Measurements from ENCODE around the gene CAPN10. TPM values are rescaled to one million over a fixed set of nuclear protein-coding genes. Genes with fewer than 3 reads are reported as not detected.

The CAPN10 gene
- total RNA-seq, 1 donor from 2014 or later, result 14.2 TPM

- no peaks in the 10 kb centered on the region for H3K9me3 ChIP-seq
- no peaks in the 10 kb centered on the region for H3K27me3 ChIP-seq
- no peaks in the 10 kb centered on the region for H3K36me3 ChIP-seq
- TF ChIP-seq CTCF (IDR thresholded peaks at IDR 0.05), result no peak
- TF ChIP-seq POLR2A (IDR thresholded peaks at IDR 0.05), result no peak
- no peak for TF ChIP-seq POLR2AphosphoS5 (IDR thresholded peaks at IDR 0.05; ENCODE audit: insufficient read depth in 1 of 2, low read depth in 1 of 2)
- no peak overlapping the region for H3K27ac ChIP-seq
- H3K4me3 ChIP-seq, result no peak overlapping the region
- no peaks in the 10 kb centered on the region for H3K4me1 ChIP-seq
- intact Hi-C loops (cut with DNase I), result no loop called here
- DNase-seq (ENCODE audit: extremely low spot score in 2 of 2), result no peak
Observed at GRCh38 chr2:240637901-240638345, 51.4 kb downstream of the CAPN10 start.

GRCh38 chr2:240638512-240639160, 52.1 kb downstream of the CAPN10 start:
- no peaks in the 10 kb centered on the region for H3K9me3 ChIP-seq
- no peak overlapping the region for H3K4me3 ChIP-seq
- no peaks in the 10 kb centered on the region for H3K36me3 ChIP-seq
- H3K27ac ChIP-seq, result no peak overlapping the region
- no peaks in the 10 kb centered on the region for H3K4me1 ChIP-seq
- DNase-seq (ENCODE audit: extremely low spot score in 2 of 2), result no peak
- intact Hi-C loops (cut with DNase I), result no loop called here
- no peaks in the 10 kb centered on the region for H3K27me3 ChIP-seq
- TF ChIP-seq CTCF (IDR thresholded peaks at IDR 0.05) (no peak), POLR2AphosphoS5 (IDR thresholded peaks at IDR 0.05; ENCODE audit: insufficient read depth in 1 of 2, low read depth in 1 of 2) (no peak), POLR2A (IDR thresholded peaks at IDR 0.05) (no peak)

- Histone ChIP-seq H3K4me1 (no peaks in the 10 kb centered on the region), H3K4me3 (no peak overlapping the region), H3K9me3 (no peaks in the 10 kb centered on the region), H3K27ac (no peak overlapping the region), H3K27me3 (no peaks in the 10 kb centered on the region), H3K36me3 (no peaks in the 10 kb centered on the region)
- no peak for TF ChIP-seq POLR2A (IDR thresholded peaks at IDR 0.05)
- no peak for TF ChIP-seq POLR2AphosphoS5 (IDR thresholded peaks at IDR 0.05; ENCODE audit: insufficient read depth in 1 of 2, low read depth in 1 of 2)
- no peak for TF ChIP-seq CTCF (IDR thresholded peaks at IDR 0.05)
- DNase-seq (ENCODE audit: extremely low spot score in 2 of 2), result no peak
- intact Hi-C loops (cut with DNase I), result no loop called here
Observed at GRCh38 chr2:240639566-240639965, 53.0 kb downstream of the CAPN10 start.

GRCh38 chr2:240640939-240641338, 54.4 kb downstream of the CAPN10 start:
- H3K9me3 ChIP-seq, result no peaks in the 10 kb centered on the region
- no peak overlapping the region for H3K4me3 ChIP-seq
- H3K36me3 ChIP-seq, result no peaks in the 10 kb centered on the region
- H3K27ac ChIP-seq, result no peak overlapping the region
- no peaks in the 10 kb centered on the region for H3K4me1 ChIP-seq
- H3K27me3 ChIP-seq, result no peaks in the 10 kb centered on the region
- no peak for TF ChIP-seq CTCF (IDR thresholded peaks at IDR 0.05)
- TF ChIP-seq POLR2AphosphoS5 (IDR thresholded peaks at IDR 0.05; ENCODE audit: insufficient read depth in 1 of 2, low read depth in 1 of 2), result no peak
- no peak for TF ChIP-seq POLR2A (IDR thresholded peaks at IDR 0.05)
- no peak for DNase-seq (ENCODE audit: extremely low spot score in 2 of 2)
- intact Hi-C loops (cut with DNase I), result no loop called here

GRCh38 chr2:240642061-240642805, 55.7 kb downstream of the CAPN10 start:
- H3K4me1 ChIP-seq, result no peaks in the 10 kb centered on the region
- no peak for DNase-seq (ENCODE audit: extremely low spot score in 2 of 2)
- no peak overlapping the region for H3K4me3 ChIP-seq
- TF ChIP-seq POLR2AphosphoS5 (IDR thresholded peaks at IDR 0.05; ENCODE audit: insufficient read depth in 1 of 2, low read depth in 1 of 2) (no peak), POLR2A (IDR thresholded peaks at IDR 0.05) (no peak), CTCF (IDR thresholded peaks at IDR 0.05) (no peak)
- no peaks in the 10 kb centered on the region for H3K9me3 ChIP-seq
- no peaks in the 10 kb centered on the region for H3K36me3 ChIP-seq
- intact Hi-C loops (cut with DNase I), result no loop called here
- no peaks in the 10 kb centered on the region for H3K27me3 ChIP-seq
- H3K27ac ChIP-seq, result no peak overlapping the region

Data from vagina (tissue), 2 donors.